Measurements from ENCODE around the gene ZNF234. TPM values are rescaled to one million over a fixed set of nuclear protein-coding genes. Genes with fewer than 3 reads are reported as not detected.
A peak's percentile ranks its signal among the peaks of the same experiment; 100 is the strongest.
"Not testable (repeated sequence)": the region's sequence is repeated elsewhere in the genome, so short reads cannot be mapped to it uniquely, and the experiment has no call there.

The ZNF234 gene
- not detected for polyA plus RNA-seq (2012; ENCODE audit: insufficient read depth, insufficient read length)

GRCh38 chr19:44141191-44142058 lies at the start of gene ZNF234:
ZNF234 (plus strand) TSS chr19:44141554; CDS start chr19:44144633, 3,079 bp downstream.
- no peak within 1 kb of the TSS for H3K4me3 ChIP-seq (ENCODE audit: low read length)
- DNase-seq (ENCODE audit: low read depth, low spot score) = no peak

DNA sequence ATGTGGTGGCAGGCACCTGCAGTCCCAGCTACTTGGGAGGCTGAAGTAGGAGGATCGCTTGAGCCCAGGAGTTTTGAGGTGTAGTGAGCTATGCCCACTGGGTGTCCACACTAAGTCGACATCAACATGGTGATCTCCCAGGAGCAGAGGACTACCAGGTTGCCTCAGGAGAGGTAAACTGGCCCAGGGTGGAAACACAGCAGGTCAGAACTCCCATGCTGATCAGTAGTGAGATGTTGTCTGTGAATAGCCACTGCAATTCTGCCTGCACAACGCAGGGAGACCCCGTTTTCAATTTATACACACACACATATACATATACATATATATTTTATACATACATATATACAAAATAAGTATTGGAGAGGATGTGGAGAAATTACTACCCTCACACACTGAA lies 49.2 kb upstream of the ZNF234 start:
- no peak for DNase-seq (ENCODE audit: low read depth, low spot score)

GRCh38 chr19:44093931-44094765 lies 47.2 kb upstream of the ZNF234 start, which contains the start of gene ZNF224:
ZNF224 (plus strand) TSS chr19:44094361; CDS start chr19:44097874, 3,513 bp downstream.
- H3K4me3 ChIP-seq (ENCODE audit: low read length) = peak within 1 kb of the TSS; percentile 70
- peak; percentile 76 for DNase-seq (ENCODE audit: low read depth, low spot score)

More for the DNA sequence above, 49.2 kb upstream of the ZNF234 start:
- no peak overlapping the region for H3K4me3 ChIP-seq (ENCODE audit: low read length)

DNA sequence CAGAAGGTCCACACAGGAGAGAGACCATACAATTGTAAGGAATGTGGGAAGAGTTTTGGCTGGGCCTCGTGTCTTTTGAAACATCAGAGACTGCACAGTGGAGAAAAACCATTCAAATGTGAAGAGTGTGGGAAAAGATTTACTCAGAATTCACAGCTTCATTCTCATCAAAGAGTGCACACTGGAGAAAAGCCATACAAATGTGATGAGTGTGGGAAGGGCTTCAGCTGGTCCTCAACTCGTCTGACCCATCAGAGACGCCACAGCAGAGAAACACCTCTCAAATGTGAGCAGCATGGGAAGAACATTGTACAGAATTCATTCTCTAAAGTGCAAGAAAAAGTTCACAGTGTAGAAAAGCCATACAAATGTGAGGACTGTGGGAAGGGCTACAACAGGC lies 33.6 kb upstream of the ZNF234 start:
- no peak for DNase-seq (ENCODE audit: low read depth, low spot score)
- no peak overlapping the region for H3K4me3 ChIP-seq (ENCODE audit: low read length)

DNA sequence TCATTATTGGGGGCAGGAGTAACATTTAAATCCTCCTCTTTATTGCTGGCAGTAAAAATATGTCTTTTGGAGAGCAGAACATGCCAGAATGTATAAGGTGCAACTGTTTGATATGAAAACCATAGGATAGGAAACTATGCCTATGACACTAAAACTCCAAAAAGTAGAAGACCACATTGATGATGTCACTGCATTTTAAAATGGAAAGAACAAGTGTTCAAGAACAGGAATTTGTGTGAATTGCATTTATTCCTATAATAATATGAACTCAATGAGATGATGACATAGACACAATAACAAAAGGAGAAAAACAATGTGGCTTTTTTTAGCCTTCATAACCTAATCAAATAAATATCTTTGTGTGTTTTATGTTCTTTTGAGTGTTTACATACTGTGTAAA lies 31.9 kb upstream of the ZNF234 start:
- no peak for DNase-seq (ENCODE audit: low read depth, low spot score)
- H3K4me3 ChIP-seq (ENCODE audit: low read length) = no peak overlapping the region

DNA sequence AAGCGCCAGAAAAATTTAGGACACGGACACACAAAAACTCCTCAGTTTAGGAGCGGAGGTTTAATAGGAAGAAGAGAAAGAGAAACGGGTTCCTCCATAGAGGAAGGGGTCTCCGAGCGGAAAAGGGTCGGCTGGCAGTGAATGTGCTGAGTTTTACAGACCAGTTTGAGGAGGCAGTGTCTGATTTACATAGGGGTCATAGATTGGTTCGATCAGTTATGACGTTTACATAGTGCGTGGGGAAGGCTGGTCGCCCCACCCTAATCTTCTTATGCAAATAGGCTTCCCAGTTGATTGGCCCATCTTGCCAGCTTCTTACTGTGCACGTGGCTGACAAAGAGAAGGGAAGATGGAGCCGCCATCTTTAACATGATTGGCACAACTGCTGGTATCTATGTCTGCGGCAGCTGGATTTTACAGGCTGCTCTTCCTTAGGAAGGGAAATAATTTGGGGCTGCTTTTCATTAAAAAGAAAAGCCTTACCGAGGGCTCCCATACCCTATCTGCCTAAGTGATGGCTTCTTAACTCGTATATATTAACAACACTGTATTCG lies 29.4 kb upstream of the ZNF234 start:
- no peak for DNase-seq (ENCODE audit: low read depth, low spot score)
- H3K4me3 ChIP-seq (ENCODE audit: low read length) = no peak overlapping the region

- no peak for DNase-seq (ENCODE audit: low read depth, low spot score)
- H3K4me3 ChIP-seq (ENCODE audit: low read length) = peak overlapping the region; percentile 80
These were observed 28.6 kb upstream of the ZNF234 start for GRCh38 chr19:44112802-44113137.

DNA sequence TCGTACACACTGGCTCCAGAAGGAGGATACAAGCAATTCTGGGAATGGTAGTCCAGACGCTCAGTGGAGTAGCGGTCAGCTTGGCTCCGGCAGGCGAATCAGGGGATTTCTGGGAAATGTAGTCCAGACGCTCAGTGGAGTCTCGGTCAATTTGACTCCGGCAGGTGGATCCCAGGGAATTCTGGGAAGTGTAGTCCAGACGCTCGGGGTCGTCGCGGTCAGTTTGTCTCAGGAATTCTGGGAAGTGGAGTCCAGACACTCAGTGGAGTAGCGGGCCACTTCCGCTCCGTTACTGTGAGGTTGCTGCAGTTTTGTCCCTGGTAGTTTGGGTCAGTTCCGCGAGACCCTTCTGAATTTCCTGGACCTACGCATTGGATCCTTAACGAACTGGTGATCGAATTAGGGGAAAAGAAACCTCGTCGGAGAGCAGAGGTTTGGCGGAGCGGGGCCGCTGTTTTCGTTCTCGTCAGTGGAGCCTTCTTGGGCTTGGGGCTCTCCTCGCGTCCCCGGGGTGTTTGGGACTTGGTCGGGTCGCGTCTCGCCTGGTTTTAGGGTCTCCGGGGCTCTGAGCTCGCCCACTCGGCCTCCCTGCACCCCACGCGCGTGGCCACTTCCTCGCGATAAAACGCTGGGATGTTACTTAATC lies 28.1 kb upstream of the ZNF234 start, which contains the start of gene ZNF225:
ZNF225 (plus strand) TSS at position 262 of the 646 bp plus-strand sequence. CDS start 2,429 bp downstream, outside the sequence.
- peak; percentile 91 for DNase-seq (ENCODE audit: low read depth, low spot score)
- H3K4me3 ChIP-seq (ENCODE audit: low read length) = peak within 1 kb of the TSS; percentile 80

DNA sequence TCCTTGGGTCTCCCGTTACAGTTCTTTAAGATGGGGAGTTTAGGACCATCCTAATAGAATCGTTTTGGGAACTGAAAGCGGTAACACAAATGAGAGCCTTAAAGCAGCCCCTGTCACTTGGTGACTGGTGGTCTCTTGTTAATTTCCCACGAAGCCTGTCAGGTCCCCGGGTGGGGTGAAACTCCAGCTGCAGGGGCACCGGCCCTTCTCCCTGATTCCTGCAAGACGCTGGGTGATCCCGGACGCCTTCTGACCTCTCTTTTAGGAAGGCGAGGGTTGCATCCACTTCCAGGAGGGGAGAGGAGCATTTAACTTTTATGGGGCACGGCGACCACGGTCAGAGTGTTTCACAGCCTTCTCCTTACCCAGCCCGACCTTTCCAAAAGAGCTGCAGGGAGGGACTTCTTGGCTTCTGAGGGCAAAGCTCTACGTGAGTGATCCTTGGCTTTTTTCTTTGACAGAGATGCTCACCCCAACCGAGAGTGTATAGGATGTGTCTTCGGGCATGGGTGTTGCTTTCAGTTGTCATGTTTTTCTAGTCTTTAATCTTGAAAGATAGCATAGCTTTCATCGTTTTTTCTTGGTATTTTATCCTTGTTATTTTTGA lies 27.5 kb upstream of the ZNF234 start:
- H3K4me3 ChIP-seq (ENCODE audit: low read length) = peak overlapping the region; percentile 80
- no peak for DNase-seq (ENCODE audit: low read depth, low spot score)

- H3K4me3 ChIP-seq (ENCODE audit: low read length); DNase-seq (ENCODE audit: low read depth, low spot score): not testable (repeated sequence)
These were observed 20.2 kb upstream of the ZNF234 start for GRCh38 chr19:44121162-44121561.

- DNase-seq (ENCODE audit: low read depth, low spot score) = no peak
- H3K4me3 ChIP-seq (ENCODE audit: low read length) = no peak overlapping the region
These were observed 9.4 kb upstream of the ZNF234 start for GRCh38 chr19:44131955-44132354.

DNA sequence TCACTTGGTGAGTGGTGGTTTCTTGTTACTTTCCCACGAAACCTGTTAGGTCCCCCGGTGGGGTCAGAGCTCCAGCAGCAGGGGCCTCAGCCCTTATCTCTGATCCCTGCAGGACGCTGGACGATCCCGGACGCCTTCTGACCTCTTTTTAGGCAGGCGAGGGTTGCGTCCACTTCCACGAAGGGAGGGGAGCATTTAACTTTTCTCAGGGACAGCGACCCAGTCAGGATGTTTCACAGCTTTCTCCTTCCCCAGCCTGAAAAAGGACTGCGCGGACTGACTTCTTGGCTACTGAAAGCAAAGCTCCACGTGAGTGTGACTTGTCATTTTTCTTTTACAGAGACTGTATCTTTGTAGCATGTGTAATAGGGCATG lies 692 bp downstream of the ZNF234 start:
- H3K4me3 ChIP-seq (ENCODE audit: low read length) = no peak overlapping the region
- DNase-seq (ENCODE audit: low read depth, low spot score) = no peak

- DNase-seq (ENCODE audit: low read depth, low spot score) = no peak
- no peak overlapping the region for H3K4me3 ChIP-seq (ENCODE audit: low read length)
These were observed 8.4 kb downstream of the ZNF234 start for GRCh38 chr19:44149776-44150175.

DNA sequence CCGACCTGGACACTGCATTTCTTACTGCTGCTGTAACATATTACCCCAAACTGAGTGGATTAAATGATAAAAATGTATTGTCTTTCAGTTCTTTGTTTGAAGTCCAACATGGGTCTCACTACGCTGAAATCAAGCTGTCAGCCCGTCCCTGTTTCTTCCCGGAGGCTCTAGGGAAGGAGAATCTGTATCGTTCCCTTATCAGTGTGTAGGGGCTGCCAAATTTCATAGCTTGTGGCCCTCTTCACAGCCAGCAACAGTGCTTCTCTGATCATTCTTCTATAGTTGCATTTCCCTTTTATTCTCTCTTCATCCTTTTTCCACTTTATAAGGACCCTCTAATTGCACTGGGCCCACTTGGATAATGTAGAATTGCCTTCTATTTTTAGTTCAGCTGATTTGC lies 10.1 kb downstream of the ZNF234 start:
- no peak overlapping the region for H3K4me3 ChIP-seq (ENCODE audit: low read length)
- DNase-seq (ENCODE audit: low read depth, low spot score) = no peak

- no peak overlapping the region for H3K4me3 ChIP-seq (ENCODE audit: low read length)
- DNase-seq (ENCODE audit: low read depth, low spot score) = no peak
These were observed 15.1 kb downstream of the ZNF234 start for GRCh38 chr19:44156475-44156874.

DNA sequence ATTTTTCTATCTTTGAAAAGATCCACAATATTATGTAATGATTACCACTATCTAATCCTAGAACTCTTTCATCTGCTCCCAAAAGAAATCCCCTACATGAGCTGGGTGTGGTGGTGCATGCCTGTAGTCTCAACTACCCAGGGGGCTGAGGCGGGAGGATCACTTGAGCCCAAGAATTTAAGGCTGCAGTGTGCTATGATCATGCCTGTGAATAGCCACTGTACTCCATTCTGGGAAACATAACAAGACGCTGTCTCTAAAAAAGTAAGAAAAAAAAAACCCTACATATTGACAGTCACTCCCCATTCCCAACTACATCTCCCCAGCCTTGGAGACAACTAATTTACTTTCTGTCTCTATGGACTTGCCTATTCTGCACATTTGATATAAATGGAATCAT lies 22.4 kb downstream of the ZNF234 start:
- H3K4me3 ChIP-seq (ENCODE audit: low read length) = no peak overlapping the region
- DNase-seq (ENCODE audit: low read depth, low spot score) = no peak

DNA sequence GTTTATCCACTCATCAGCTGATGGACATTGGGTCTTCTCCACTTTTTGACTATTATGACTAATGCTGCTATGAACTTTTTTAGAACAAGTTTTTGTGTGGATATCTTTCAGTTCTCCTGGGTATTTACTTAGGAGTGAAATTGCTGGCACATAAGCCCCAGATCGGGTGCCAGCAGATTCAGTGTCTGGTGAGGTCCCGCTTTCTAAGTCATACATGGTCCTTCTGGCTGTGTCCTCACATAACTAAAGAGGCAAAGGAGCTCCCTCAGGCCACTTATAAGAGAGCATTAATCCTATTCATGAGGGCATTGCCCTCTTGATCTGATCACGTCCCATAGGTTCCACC lies 22.9 kb downstream of the ZNF234 start:
- H3K4me3 ChIP-seq (ENCODE audit: low read length) = peak overlapping the region; percentile 74
- no peak for DNase-seq (ENCODE audit: low read depth, low spot score)

- peak within 1 kb of the TSS; percentile 74 for H3K4me3 ChIP-seq (ENCODE audit: low read length)
- peak; percentile 96 for DNase-seq (ENCODE audit: low read depth, low spot score)
These were observed 23.5 kb downstream of the ZNF234 start, which contains the start of gene ZNF226 for GRCh38 chr19:44164673-44165512. ZNF226 (plus strand) TSS chr19:44165100; CDS start chr19:44170081, 4,981 bp downstream.

All from Jurkat, Clone E6-1 (cell line).